CD4-positive, alpha-beta T cell treated with Interleukin-15 for 4 hours (primary cell): ENCODE results near the gene NRN1.
"Not testable (repeated sequence)": the region's sequence is repeated elsewhere in the genome, so short reads cannot be mapped to it uniquely, and the experiment has no call there.

Experiments used
- DNase-seq: peaks from one replicate; pipeline ENCODE4 v3.0.0-alpha.2; 2020; ENCODE audit warnings: low spot score

NRN1 gene, protein sequence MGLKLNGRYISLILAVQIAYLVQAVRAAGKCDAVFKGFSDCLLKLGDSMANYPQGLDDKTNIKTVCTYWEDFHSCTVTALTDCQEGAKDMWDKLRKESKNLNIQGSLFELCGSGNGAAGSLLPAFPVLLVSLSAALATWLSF

DNA sequence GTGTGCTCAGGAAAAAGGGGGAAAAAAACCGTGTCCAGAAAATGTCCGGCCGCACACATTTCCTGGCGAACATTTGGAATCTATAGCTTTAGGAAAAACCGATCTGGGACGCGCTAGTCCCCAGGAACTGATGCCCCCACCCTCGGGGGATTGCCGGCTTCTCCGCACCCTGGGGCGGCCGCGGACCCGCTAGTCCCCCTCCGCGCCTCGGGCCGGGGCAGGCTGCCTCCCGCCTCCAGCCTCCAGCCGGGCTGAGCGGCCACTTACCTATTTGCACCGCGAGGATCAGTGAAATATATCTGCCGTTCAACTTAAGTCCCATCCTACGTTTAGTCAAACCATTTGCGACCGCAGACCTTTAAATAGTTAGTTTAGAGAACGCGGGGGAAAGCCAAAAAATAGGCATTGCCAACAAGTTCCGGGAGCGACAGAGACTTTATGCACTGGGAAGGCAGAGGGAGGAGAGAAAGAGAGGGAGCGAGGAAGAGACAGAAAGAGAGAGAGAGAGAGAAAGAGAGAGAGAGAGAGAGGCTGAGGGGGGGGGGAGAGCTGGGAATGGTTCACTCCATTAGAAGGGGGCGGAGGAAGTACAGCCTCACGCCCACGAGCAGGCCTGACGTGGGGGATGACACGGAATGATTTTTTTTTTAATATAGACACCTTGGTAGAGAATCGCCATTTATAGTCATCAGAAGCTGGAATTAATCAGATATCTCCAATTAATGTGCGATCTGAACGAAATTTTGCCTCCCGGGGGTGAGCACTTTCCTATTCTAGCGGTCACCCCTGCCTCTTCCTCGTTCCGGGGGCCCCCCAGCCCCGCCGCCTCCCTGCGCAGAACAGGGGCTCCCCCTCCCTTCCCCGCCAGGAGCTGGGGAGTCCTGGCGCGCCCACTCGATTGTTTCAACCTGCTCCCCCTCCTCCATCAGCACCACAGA, at the start of gene NRN1:
Gene NRN1 (minus strand): TSS at position 498 of the 938 bp plus-strand sequence. CDS start 176 bp downstream, at position 322.
- DNase-seq = no peak

DNA sequence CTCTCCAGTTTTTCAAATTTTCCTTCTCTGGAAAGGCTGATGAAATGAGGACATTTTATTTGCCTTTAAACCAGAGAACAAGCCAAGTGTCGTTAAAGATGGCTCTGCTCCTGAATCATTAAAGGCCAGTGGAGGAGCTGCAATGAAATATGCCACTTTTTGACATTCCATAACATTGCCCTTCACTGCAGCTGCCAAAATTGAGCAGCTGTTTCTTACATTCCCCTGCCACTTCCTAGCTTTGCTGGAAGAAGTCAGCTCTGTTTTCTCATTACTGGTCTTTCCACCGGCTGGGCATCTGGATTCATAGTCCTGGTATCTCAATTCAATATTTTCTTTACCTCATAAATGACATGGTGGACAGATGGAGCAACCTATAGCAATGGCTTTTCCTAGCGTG, 45.5 kb upstream of the NRN1 start:
- no peak for DNase-seq

DNA sequence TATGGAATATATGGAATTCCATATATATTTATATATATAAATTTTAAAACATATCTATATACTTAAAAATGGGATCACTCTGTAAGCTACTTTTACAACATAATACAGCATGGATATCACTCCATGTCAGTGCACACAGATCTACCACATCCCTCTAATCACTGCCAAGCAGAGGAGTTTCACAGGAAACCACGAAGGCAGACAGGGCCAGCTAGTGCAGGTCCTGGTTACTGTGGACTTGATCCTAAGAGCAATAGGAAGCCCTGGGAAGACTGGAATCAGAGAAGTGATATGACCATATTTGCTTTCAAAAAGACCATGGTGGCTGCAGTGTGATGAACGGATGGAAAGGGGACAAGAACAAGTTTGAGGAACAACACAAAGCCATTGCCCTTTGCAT, 40.0 kb upstream of the NRN1 start:
- no peak for DNase-seq

DNA sequence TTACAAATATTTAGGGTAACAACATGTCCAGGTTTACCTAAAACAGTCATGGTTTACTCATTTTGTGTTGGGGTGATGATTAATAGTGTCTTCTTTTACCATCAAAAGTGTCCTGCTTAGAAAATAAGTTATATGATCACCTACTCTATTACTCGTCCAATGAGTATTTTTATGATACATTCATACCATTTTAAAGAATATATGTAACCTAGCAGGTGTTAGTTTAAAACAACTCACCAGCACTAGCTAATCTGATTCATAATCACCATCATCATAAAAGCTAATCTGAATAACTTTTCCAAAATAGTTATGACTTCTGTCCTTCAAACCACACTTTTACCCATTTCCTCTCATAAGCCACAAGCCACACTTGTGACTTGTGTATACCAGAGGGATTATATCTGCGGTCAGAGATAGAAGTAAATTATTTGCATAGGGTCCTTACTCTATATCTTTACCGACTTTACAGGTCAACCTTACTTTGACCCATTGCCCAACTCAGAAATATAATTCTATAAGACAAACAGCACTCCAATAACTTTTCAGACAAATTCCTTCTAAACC, 33.3 kb upstream of the NRN1 start:
- DNase-seq = no peak

DNA sequence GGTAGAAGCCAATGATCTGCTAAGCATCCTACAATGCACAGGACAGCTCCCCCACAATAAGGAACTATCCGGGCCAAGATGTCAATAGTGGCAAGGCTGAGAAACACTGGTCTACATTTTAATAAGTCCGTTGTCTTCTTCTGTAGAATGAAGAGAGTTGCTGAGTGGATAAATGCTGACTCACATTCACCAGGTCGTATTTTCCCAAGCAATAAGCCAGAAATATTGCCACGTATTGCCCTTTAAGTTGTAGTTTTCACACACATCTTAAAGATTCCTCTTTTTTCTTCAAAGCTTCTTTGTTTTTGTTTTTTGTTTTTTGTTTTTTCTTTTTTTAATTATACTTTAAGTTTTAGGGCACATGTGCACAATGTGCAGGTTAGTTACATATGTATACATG, 30.5 kb upstream of the NRN1 start:
- DNase-seq = no peak

DNA sequence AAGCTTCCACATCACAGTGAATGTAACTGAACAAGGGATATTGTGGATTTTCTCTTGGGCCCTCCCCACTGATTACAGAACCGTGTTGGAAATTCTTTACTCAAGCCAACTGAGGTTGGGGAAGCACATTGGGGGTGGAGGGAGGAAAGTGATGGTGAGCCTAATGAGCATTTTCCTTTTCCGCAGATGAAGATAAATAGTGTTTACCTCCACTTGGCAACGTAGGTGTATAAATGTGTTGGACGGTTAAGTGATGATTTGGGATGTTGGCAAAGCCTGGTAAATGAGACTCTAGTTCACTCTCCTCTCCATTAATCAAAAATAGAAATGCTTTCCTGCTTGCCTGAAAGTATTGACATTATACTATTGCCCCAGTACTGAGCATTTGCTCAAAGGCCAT, 27.1 kb upstream of the NRN1 start:
- no peak for DNase-seq

DNA sequence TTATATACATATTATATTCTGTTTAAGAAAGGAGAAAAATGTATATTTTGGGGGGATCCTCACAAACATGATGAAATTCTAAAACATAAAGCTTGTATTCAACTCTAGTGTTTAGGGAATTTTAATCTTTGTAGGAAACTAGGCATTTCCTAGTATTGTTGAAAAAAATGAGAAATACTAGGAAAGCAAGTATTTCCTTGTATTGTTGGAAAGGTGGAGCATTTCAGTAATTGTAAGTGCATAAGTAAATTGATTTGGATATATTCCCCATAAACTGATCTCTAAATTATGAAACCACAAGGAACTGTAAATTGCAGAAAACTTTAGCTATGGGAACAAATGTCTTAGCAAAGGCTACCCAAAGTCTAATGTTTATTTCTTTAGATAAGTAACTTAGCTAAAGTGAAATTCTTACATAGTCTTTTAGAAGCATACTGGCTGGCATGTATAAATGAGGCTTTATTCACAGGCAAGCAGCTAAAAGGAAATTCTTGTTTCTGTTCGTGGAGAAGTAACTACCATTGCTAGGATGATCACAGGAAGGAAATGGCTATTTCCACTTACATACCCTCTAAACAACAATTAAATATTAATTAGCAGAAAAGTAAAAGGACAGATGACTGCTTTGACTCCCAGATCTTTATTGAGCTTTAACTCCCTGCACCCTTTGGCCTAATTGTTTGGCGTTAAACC, 19.9 kb upstream of the NRN1 start:
- no peak for DNase-seq

DNA sequence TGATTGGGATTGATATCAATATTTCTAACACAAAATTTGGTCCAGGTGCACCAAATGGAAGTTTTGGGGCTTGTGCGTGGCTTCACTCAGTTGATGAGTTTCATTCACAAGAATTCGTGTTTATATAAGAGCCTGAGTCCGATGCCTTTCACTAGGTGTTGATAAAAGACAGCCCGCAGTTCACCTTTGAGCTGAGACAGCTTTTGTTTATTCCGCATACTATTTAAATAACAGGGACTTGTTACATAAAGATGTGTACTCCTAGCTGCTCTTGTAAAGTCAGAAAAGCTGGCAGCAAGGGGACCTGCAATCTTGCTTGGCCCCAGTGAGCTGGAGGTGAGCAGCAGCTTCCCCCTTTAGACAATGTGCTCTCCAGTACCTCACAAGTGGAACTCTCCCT, 19.0 kb upstream of the NRN1 start:
- no peak for DNase-seq

DNA sequence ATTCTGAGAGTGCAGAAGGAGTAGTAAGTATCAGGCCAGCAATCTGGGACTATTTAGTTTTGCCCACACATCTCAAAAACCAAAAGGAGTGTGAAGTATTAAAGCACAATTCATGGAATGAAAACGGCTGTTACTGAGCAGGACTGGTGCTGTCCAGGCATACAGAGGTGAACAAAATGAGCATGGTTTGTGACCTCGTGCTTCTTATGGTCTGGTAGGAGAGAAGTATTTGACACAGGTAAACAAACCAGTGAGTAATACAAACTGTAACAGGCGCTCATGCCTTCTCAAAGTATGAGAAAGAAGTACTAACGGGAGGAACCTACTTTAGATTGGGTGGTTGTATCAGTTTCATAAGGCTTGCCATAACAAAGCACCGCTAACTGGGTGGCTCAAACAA, 17.5 kb upstream of the NRN1 start:
- DNase-seq = no peak

DNA sequence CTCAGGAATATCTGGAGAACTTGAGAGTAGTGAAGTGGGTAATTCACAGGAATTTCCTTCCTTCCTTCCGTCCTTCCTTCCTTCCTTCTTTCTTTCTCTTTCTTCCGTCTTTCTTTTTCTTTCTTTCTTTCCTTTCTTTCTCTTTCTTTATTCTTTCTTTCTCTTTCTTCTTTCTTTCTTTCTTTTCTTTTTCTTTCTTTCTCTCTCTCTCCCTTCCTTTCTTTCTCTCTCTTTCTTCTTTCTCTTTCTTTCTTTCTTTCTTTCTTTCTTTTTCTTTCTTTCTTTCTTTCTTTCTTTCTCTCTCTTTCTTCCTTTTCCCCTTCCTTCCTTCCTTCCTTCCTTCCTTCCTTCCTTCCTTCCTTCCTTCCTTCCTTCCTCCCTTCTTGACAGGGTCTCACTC, 16.1 kb upstream of the NRN1 start:
- not testable (repeated sequence) for DNase-seq

DNA sequence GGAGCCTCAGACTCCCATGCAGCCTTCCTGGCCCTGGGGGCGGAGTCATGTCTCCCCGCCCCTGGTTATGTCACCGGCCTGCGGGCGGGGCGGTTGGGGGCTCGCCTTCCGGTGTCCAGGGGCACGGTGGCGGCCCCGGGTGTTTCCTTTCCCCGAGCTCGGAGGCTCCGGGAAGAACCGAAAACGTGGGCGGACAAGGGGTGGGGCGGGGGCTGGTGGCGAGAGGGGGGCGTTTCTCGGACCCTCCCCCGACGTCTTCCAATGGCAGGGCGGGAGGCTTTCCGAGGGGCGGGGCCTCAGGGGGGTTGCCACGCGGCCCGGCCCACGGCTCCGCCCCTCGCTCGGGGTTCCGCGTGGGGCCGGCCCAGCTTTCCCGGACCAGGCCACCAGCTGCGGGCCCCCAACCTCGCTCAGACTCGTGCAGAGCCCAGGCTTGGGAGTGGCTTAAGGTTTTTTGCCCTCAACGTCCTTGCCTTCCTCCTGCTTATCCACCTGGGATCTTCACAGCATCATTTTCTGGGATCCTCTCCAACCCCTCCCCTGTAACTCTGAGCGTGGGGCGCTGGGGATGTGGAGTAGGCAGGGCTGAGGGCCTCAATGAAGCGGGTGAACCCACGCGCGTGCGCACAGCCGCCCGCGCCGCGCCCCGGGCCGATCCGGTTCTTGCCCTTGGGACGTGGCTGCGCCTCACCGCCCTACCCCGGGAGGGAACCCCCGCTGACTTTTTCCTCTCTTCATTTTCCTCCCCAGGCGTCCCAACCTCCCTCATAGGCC, 2.1 kb upstream of the NRN1 start:
- DNase-seq = no peak

DNA sequence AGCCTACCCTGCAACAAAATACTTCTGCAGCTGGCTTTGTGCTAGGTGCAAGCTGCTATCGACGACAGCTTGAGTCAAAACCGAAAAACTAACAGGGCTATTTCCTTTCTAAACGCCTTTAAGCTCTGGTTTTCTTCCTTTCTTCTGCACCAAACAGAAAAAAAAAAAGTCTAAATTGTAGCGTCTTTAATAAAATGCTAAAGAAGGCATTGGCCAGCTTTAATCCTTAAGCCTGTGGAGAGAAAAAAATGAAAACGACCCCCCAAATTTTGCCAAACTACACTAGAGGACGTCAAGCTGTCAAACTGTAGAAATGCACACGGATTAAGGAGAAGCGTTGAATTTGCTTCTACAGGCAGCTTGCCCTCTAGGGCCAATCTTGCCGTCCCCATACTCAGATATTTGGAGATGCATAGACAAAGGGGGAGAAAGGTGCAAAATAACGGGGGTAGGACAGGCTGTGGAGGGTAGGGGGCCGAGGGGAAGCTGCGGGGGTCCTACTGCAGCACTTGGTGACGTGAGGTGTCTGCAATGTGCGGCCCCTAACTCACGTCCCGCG, 1.4 kb upstream of the NRN1 start:
- no peak for DNase-seq

DNA sequence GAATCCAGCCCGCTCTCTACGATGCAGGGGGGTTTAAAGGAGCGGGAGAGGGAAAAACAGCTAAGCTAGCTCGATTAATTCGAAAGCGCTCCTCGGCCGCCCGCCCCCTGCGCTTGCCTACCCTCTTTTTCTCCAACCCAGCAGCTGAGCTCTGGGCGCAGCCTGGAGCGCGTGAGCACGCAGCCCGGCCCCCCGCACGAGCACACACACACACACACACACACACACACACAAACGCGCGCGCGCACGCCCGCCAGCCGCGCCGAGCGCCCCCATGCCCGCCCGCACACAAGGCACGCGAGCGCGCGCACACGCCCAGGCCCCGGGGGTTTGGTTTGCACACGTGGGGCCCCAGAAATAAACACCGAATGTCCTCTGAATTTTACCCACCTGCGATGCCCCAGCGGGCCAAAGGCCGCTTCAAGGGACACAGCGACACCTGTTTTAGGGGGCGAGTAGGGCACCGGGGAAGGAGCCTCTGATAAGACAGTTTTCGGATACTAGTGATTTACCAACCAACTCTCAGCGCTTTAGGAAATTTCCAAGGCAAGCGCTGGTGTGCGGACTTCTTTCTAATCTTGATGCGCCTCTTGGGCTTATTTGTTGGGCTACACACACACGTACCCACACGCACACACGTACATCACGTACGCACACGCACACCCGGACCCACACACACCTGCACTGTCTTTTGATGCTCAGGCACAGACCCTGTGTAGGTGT, 802 bp upstream of the NRN1 start:
- no peak for DNase-seq

DNA sequence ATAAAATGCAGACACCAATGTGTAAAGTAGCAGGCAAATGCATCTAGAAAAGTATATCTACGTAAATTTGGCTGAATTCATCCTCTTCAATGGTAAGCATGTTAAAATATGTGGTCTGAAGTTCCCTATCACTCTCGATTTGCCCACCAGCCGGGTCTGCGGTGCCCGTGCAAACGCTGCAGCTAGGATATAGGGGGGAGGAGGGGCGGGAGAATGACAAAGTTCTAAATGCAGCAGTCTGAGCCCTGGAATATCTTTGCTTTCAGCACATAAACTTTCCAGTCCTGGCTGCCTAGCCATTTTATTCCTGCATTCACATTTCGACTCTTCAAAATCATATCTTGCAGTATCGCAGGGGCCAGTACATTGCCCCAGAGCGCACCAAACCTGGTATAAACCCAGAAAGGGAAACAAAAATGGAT, 708 bp downstream of the NRN1 start:
- no peak for DNase-seq

DNA sequence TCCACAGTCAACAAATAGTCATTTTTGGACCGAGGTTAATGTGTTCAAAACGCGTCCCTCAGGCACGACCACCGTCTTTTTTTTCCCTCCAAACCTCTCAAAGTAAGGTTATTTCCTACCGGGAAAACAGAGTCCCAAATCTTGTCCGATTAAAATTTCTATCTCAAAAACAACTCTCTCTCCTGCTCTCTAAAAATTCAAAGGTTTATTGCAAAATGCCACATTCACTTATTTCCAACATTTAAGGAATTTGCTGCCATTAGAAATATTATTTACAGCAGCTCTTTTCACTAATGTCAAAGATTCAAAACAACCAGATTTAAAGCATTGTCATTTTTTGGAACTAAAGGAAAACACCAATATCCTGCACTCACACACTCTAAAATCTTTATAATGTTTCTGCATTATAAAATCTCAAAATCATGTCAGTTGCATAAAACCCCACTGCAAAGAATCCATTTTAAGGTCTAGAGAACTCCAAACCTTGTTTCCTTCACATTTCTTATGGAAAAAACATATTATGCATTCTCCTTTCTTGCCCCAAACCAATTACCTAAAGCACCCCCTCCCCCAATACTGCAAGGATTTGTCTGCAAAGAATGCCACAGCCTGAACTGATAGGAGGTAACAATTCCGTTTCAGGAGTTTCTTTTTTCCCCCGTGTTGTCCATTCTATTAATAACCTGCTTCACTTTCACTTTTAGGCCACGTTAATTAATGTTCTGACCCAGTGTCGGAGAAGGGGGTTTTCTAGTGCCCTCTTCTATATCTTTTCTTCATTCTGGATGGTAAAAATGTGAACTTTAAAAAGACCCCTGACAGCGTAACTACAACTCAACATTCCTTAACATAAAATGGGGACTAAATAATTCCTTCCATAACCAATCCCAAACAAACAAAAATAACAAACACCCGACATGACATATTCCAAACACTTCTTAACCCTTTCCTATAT, 1.4 kb downstream of the NRN1 start:
- DNase-seq = no peak

DNA sequence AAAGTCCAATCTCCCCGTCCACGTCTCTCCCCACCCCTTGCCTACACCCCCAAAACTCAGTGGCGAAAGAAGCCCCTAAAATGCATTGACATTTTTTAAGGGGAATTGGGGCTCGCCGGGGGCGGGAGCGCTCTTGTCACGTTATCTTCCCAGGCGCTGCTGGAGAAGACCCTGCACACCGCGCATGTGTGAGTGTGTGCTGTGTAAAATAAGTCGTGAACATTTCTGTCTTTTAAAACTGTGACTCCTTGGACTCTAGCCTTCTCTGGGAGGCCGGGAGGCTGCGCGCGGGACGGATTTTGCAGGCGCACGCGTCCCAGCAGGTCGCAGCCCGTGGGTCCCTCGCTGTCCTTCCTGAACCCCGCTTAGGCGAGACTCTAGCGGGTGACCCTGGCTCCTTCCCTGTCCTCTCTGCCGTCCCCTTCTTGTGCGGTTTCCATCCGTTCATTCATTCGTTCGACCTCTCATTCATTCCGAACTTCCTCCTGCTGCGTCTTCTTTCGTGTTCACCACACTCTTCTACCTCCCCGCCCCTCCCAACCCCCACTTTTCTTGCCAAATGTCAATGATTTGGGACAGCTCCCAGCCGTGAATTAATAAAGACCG, 2.2 kb downstream of the NRN1 start:
- DNase-seq = no peak

DNA sequence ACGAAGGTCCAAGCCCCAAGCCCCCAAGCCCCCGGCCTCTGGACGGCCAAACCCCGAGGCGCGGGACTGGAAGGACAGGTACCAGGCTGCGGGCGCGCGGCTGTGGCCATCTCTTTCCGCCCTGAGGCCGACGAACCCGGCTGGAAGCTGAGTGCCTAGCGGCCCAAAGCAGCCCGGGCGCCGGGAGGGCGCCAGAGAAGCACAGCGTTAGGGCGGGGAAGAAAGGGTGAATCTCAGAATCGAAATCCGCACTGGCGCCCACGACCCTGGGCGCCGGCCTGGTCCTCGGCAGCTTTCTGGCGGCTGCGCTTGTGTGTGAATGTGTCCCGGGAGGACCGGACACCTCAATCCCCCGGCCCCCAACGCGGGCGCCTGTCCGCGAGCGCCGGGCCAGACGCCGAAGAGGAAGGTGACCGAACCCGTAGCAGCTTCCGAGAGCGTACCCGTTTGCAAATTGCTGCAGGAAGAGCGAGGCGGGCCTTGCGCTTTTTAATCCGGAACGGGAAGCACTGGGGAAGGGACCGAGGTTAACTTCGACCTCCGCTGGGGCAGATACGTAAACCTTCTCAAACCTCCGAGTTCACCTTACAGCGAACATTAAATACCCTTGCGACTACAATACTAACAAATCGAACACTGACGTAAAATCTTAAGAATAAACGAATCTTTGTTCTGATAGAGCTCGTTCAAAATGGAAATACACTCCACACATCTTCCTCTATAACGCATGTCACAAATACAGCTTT, 2.9 kb downstream of the NRN1 start:
- no peak for DNase-seq

DNA sequence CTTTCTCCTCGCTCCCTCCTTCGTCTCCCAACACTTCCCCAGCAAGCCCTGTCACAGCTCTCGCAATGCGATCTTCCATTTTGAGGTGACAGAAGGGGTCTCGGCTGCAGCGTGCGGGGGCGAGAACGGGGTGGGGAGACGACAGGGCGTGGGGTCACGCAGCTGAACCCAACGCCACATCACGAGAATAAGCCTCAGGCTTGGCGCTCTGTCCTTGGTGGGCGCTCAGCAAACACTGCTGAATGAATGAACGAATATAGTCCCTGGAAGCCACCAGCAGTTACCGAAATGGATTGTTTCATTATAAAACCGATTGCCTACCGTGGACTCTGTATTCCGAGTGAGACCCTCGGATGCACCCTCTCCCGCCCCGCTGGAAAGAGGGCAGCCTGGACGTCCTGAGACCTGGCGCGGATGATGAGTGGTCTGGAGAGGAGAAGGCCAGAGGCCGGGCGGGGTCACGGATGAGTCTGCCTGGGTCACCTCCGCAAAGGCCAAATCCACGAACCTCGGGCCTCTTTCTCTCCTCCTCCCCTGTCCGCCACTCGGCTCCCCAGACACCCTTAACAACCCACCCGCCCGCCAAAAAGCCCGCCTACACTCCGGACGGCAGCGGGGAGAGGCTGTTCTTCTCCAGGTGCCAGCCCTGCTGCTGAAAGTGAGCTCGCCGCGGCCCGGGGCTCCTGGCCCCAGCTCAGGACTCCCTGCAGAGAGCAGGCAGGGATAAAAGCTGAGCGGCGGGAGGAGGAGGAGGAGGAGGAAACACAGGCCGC, 3.7 kb downstream of the NRN1 start:
- no peak for DNase-seq
